SK-N-MC (cell line): ENCODE results near the gene ALOX12B.
A peak's percentile ranks its signal among the peaks of the same experiment; 100 is the strongest.

Experiments used
- DNase-seq: peaks from one replicate; pipeline ENCODE4 v3.0.0-alpha.2; 2011; ENCODE audit warnings: low read depth, low spot score
- H3K27ac ChIP-seq: fragments of 200-600 bp; sonication (generic); 2 replicates; pipeline ENCODE4 v1.5.1; 2016; ENCODE audit warnings: mixed run types
- H3K36me3 ChIP-seq: fragments of 200-600 bp; sonication (generic); 2 replicates; pipeline ENCODE4 v1.6.1; 2017; ENCODE audit warnings: antibody characterized with exemption, low read length, mixed read lengths; ENCODE audit not compliant: insufficient read depth
- H3K4me3 ChIP-seq: fragments of 200-600 bp; sonication (generic); 2 replicates; pipeline ENCODE4 v1.5.1; 2016
- H3K9ac ChIP-seq: fragments of 200-600 bp; sonication (generic); 2 replicates; pipeline ENCODE4 v1.8.0; 2017; ENCODE audit warnings: mixed run types, mixed read lengths; ENCODE audit not compliant: insufficient read length
- H3K9me3 ChIP-seq: fragments of 200-600 bp; sonication (generic); 2 replicates; pipeline ENCODE4 v1.6.1; 2017; ENCODE audit warnings: low read depth, mild to moderate bottlenecking, antibody characterized with exemption, low read length, moderate library complexity, mixed read lengths
- EZH2 ChIP-seq: fragments of 200-600 bp; sonication (generic); IDR thresholded peaks from one replicate; pipeline ENCODE4 v1.6.1; 2017; ENCODE audit warnings: antibody characterized with exemption
- FOXP2 ChIP-seq: optimal IDR thresholded peaks from 2 replicates; pipeline ENCODE3; 2011; ENCODE audit warnings: mild to moderate bottlenecking, moderate library complexity; ENCODE audit not compliant: insufficient read depth; ENCODE audit errors: extremely low read length, control extremely low read depth
- POLR2AphosphoS5 ChIP-seq: IDR thresholded peaks from 2 replicates; pipeline ENCODE4 v1.6.1; 2012; ENCODE audit warnings: mild to moderate bottlenecking, low read depth, low read length, borderline replicate concordance

ALOX12B gene

DNA sequence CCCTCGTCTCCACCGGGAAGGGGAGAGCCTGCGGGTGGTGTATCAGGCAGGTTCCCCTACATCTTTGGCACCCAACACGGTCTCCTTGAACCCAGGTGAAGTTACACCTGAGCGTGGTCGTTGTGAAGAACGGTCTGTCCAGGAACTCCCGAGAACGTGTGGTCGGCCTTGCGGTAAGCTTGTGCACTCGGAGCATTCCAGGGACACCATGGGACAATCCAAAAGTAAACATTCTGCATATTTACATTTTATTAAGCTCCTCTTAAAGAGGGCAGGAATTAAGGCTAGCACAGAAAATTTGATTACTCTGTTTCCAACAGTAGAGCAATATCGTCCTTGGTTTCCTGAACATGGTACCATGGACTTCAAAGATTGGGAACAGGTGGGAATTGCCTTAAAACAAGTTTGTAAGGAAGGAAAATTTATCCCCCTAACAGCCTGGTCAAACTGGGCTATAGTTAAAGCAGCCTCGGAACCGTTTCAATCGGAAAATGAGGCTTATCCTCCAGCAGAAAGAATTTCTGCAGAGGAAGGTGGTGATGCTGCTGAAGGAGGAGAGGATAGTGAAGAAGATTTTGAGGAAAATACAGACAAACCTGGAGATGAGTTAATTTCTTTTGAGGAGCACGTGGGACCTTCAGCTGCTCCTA, 30.4 kb downstream of the ALOX12B start:
- H3K9ac ChIP-seq: no peak overlapping the region
- no peak for DNase-seq
- TF ChIP-seq FOXP2 (no peak), EZH2 (no peak)
- H3K27ac ChIP-seq: no peak overlapping the region
- no peaks in the 10 kb centered on the region for H3K36me3 ChIP-seq
- no peaks in the 10 kb centered on the region for H3K9me3 ChIP-seq
- no peak overlapping the region for H3K4me3 ChIP-seq

DNA sequence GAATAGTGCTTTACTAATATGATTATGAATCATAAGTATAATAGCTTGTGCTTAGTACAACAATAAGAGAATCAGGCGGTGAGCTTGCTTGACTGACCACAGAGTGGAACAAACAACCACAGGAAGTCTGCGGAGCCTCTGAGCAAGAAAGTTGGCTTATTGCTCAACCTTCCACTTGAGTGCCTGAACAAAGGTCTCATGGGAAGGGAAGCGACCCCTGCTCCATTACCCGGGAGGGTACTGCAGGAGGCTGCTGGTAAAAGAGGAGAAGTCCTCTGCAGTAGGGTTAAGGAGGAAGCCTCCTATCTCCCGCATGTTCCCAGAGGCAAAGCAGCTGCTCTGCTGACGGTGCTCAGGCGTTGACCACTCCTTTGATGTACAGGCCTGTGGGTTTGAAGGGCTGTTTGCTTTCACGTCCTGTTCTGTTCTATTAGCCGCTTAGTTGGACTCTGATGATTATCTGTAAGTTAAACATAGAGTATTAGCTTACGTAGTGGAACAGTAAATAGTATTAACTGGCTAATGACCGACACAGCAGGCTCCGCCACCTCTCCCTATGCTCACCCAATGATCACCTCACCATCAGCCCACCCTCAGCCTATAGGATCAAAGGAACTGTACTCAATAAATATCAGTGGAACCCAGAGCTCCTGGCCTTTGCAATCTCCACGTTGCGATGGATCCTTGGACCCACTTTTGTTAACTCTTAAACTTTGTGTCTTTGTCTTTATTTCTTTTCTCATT, 31.1 kb downstream of the ALOX12B start:
- DNase-seq: no peak
- Histone ChIP-seq H3K9ac (no peak overlapping the region), H3K4me3 (no peak overlapping the region), H3K9me3 (no peaks in the 10 kb centered on the region), H3K27ac (no peak overlapping the region), H3K36me3 (no peaks in the 10 kb centered on the region)
- TF ChIP-seq POLR2AphosphoS5: no peak
- no peak for TF ChIP-seq EZH2
- no peak for TF ChIP-seq FOXP2

DNA sequence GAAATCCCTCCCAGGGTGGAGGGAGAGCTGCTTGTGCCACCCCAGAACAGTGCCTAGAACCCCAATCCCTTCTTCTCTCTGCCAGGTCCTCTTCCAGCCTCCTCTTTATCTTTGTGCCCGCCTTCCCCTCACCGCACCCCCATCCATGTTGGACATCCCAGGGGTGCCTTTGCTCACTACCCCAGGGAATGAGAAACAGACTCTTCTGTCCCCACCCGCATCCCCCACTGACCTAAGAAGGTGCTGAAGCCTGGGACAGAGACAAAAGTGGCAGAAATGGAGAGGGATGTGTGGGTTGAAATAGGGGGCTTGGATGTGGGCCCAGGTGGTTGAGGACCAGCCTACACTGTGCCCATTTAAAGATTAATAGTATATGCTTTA, 31.7 kb downstream of the ALOX12B start:
- no peaks in the 10 kb centered on the region for H3K9me3 ChIP-seq
- H3K4me3 ChIP-seq: no peak overlapping the region
- TF ChIP-seq FOXP2 (no peak), POLR2AphosphoS5 (no peak), EZH2 (no peak)
- no peak for DNase-seq
- H3K36me3 ChIP-seq: no peaks in the 10 kb centered on the region
- no peak overlapping the region for H3K27ac ChIP-seq
- peak overlapping the region; percentile 26 for H3K9ac ChIP-seq

DNA sequence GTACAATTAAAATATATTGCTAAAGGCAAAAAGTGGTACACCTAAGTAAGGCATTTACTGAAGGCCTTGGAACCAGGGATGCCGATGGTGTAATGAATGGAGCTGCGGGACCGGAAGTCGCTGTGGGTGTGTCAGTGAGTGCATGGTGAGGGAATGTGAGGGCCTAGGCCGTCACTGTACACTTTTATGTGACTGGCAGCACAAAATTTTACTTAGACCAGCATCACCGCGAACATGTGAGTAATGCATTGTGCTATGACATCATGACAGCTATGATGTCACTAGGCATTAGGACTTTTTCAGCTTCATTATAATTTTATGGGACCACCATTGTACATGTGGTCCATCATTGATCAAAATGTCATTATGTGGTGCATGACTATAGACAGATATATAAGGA, 33.9 kb downstream of the ALOX12B start:
- H3K27ac ChIP-seq: no peak overlapping the region
- no peak overlapping the region for H3K4me3 ChIP-seq
- DNase-seq: no peak
- TF ChIP-seq POLR2AphosphoS5: no peak
- TF ChIP-seq EZH2: no peak
- no peak for TF ChIP-seq FOXP2
- no peaks in the 10 kb centered on the region for H3K36me3 ChIP-seq
- no peak overlapping the region for H3K9ac ChIP-seq
- H3K9me3 ChIP-seq: no peaks in the 10 kb centered on the region

DNA sequence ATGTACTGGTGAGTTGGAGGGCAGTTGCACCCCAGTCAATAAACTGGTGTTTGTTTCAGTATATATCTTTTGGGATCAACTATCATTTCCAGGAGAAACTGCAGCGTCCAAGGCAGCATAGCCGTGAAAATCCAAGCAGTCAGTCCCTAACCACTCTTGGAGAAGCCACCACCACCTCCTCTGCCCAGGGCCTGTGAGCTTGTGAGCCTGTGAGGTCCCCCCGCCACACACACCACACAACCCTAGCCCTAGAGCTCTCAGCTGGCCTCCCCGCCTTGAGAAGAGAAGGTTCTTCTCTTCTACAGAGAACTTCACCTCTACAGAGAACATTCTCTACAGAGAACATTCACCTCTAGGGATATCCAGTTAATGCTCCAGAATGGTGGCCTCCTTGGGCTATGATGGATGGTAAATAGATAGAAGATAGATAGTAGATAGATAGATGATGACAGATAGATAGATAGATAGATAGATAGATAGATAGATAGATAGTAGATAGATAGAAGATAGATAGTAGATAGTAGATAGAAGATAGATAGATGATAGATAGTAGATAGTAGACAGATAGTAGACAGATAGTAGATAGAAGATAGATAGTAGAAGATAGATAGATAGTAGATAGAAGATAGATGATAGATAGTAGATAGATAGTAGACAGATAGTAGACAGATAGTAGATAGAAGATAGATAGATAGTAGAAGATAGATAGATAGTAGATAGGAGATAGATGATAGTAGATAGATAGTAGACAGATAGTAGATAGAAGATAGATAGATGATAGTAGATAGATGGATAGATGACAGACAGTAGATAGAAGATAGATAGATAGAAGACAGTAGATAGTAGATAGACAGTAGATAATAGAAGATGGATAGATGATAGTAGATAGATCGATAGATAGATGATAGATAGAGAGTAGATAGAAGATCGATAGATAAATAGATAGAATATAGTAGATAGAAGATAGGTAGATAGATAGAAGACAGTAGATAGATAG, 35.0 kb downstream of the ALOX12B start:
- H3K27ac ChIP-seq: no peak overlapping the region
- no peaks in the 10 kb centered on the region for H3K36me3 ChIP-seq
- no peak overlapping the region for H3K9ac ChIP-seq
- TF ChIP-seq EZH2 (no peak), FOXP2 (no peak), POLR2AphosphoS5 (no peak)
- no peaks in the 10 kb centered on the region for H3K9me3 ChIP-seq
- no peak for DNase-seq
- H3K4me3 ChIP-seq: no peak overlapping the region

DNA sequence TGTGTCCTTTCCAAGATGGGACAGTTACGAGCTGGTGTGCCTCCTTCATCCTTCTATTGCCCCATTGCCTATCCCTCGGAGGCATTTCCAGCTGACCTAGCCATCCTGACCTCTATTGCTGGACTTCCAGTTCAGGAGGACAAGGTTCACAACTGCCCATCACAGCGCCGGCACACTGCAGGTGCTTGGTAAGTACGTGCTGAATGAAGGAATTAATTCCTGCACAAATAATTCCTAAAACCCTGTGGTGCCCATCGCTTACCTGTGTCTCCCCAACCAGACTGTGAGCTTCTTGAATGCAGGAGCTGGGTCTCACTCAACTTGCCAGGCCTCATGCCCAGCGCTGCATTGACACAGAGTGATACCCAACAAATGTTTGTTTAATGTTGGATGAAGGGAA, 35.7 kb downstream of the ALOX12B start:
- H3K9me3 ChIP-seq: no peaks in the 10 kb centered on the region
- H3K4me3 ChIP-seq: no peak overlapping the region
- H3K9ac ChIP-seq: no peak overlapping the region
- H3K36me3 ChIP-seq: no peaks in the 10 kb centered on the region
- no peak for DNase-seq
- H3K27ac ChIP-seq: no peak overlapping the region
- no peak for TF ChIP-seq POLR2AphosphoS5

DNA sequence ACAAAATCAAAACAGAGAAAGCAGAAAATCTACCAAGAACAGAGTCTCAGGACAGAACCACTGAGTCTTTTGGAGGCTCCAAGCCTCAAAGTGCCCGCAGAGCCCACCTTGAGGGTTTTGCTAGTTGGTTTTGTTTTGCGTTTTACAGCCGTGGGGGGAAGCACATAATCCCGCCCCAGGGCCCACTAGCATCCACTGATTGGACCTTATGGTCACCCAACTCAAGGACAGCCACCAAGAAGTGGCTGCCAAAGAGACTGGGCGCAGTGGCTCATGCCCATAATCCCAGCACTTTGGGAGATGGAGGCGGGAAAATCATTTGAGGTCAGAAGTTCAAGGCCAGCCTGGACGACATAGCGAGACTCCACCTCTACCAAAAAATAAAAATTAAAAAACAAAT, 38.8 kb downstream of the ALOX12B start:
- Histone ChIP-seq H3K9me3 (no peaks in the 10 kb centered on the region), H3K9ac (no peak overlapping the region), H3K4me3 (no peak overlapping the region), H3K36me3 (no peaks in the 10 kb centered on the region), H3K27ac (no peak overlapping the region)
- no peak for DNase-seq
- TF ChIP-seq EZH2: no peak

DNA sequence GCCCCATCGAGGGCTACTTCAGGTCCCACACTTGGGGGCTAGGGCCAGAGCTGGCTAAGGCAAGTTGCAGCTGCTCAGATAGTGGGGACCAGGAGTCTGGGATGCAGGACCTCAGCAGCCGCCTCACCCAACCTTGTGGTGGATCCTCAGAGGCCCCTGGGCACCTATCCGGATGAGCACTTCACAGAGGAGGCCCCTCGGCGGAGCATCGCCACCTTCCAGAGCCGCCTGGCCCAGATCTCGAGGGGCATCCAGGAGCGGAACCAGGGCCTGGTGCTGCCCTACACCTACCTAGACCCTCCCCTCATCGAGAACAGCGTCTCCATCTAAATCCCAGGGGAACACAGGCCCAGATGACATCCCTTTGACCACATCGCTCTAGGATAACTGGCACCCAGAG, 39.3 kb downstream of the ALOX12B start:
- no peaks in the 10 kb centered on the region for H3K36me3 ChIP-seq
- no peak overlapping the region for H3K4me3 ChIP-seq
- no peak overlapping the region for H3K27ac ChIP-seq
- DNase-seq: no peak
- TF ChIP-seq EZH2 (no peak), FOXP2 (no peak), POLR2AphosphoS5 (no peak)
- H3K9me3 ChIP-seq: no peaks in the 10 kb centered on the region
- H3K9ac ChIP-seq: no peak overlapping the region
